ENCODE measurements around the gene PRDM15. TPM values are rescaled to one million over a fixed set of nuclear protein-coding genes. Genes with fewer than 3 reads are reported as not detected.

PRDM15 gene
- total RNA-seq, 2 donors from 2014 or later, result 12.1 to 14.6 TPM

- no peaks in the 10 kb centered on the region for H3K4me1 Mint-ChIP-seq (ENCODE audit: low read depth)
- DNase-seq, result no peak
- no peak overlapping the region for H3K4me3 Mint-ChIP-seq
- ATAC-seq (replicated peaks in 1 of 2), result no peak
- H3K36me3 Mint-ChIP-seq (ENCODE audit: insufficient read depth in 2 of 2), result peaks cover 1 to 2% of the 10 kb centered on the region in 2 donors
- H3K9me3 Mint-ChIP-seq, result no peaks in the 10 kb centered on the region
- H3K27me3 Mint-ChIP-seq (ENCODE audit: low read depth), result no peaks in the 10 kb centered on the region
- no peak overlapping the region for H3K27ac Mint-ChIP-seq
These were observed 30.1 kb downstream of the PRDM15 start for GRCh38 chr21:41848958-41849580.

- H3K4me1 Mint-ChIP-seq (ENCODE audit: low read depth), result no peaks in the 10 kb centered on the region
- H3K27ac Mint-ChIP-seq, result no peak overlapping the region
- H3K4me3 Mint-ChIP-seq, result no peak overlapping the region
- no peaks in the 10 kb centered on the region for H3K9me3 Mint-ChIP-seq
- H3K27me3 Mint-ChIP-seq (ENCODE audit: low read depth), result no peaks in the 10 kb centered on the region
- ATAC-seq (replicated peaks in 1 of 2) (no peak), DNase-seq (no peak)
- H3K36me3 Mint-ChIP-seq (ENCODE audit: insufficient read depth in 2 of 2), result peaks cover 1 to 2% of the 10 kb centered on the region in 2 donors
These were observed 30.6 kb downstream of the PRDM15 start for GRCh38 chr21:41848533-41848932.

GRCh38 chr21:41847066-41847804, 31.9 kb downstream of the PRDM15 start:
- ATAC-seq (replicated peaks in 1 of 2) (no peak), DNase-seq (no peak)
- H3K4me1 Mint-ChIP-seq (ENCODE audit: low read depth), result no peaks in the 10 kb centered on the region
- peaks cover 1 to 9% of the 10 kb centered on the region in 2 donors for H3K36me3 Mint-ChIP-seq (ENCODE audit: insufficient read depth in 2 of 2)
- no peak overlapping the region for H3K4me3 Mint-ChIP-seq
- H3K9me3 Mint-ChIP-seq, result no peaks in the 10 kb centered on the region
- H3K27ac Mint-ChIP-seq, result no peak overlapping the region
- H3K27me3 Mint-ChIP-seq (ENCODE audit: low read depth), result no peaks in the 10 kb centered on the region

GRCh38 chr21:41846536-41846935, 32.6 kb downstream of the PRDM15 start:
- no peaks in the 10 kb centered on the region for H3K27me3 Mint-ChIP-seq (ENCODE audit: low read depth)
- H3K27ac Mint-ChIP-seq, result no peak overlapping the region
- DNase-seq (no peak), ATAC-seq (replicated peaks in 1 of 2) (no peak)
- H3K9me3 Mint-ChIP-seq, result peaks cover 0 to 1% of the 10 kb centered on the region in 2 donors
- H3K36me3 Mint-ChIP-seq (ENCODE audit: insufficient read depth in 2 of 2), result peaks cover 1 to 9% of the 10 kb centered on the region in 2 donors
- H3K4me1 Mint-ChIP-seq (ENCODE audit: low read depth), result no peaks in the 10 kb centered on the region
- H3K4me3 Mint-ChIP-seq, result no peak overlapping the region

GRCh38 chr21:41846033-41846317, 33.2 kb downstream of the PRDM15 start:
- Mint-ChIP-seq H3K9me3 (peaks cover 0 to 4% of the 10 kb centered on the region in 2 donors), H3K4me3 (no peak overlapping the region), H3K4me1 (ENCODE audit: low read depth) (no peaks in the 10 kb centered on the region), H3K36me3 (ENCODE audit: insufficient read depth in 2 of 2) (peaks cover 4 to 13% of the 10 kb centered on the region in 2 donors), H3K27me3 (ENCODE audit: low read depth) (no peaks in the 10 kb centered on the region), H3K27ac (no peak overlapping the region)
- DNase-seq (no peak), ATAC-seq (replicated peaks in 1 of 2) (no peak)

- H3K9me3 Mint-ChIP-seq, result peaks cover 2 to 7% of the 10 kb centered on the region in 2 donors
- DNase-seq, result no peak
- no peak overlapping the region for H3K4me3 Mint-ChIP-seq
- no peaks in the 10 kb centered on the region for H3K27me3 Mint-ChIP-seq (ENCODE audit: low read depth)
- H3K4me1 Mint-ChIP-seq (ENCODE audit: low read depth), result no peaks in the 10 kb centered on the region
- no peak overlapping the region for H3K27ac Mint-ChIP-seq
- ATAC-seq (replicated peaks in 1 of 2), result no peak
- peaks cover 6 to 14% of the 10 kb centered on the region in 2 donors for H3K36me3 Mint-ChIP-seq (ENCODE audit: insufficient read depth in 2 of 2)
These were observed 33.7 kb downstream of the PRDM15 start for GRCh38 chr21:41845310-41846032.

- H3K36me3 Mint-ChIP-seq (ENCODE audit: insufficient read depth in 2 of 2), result peaks cover 7 to 14% of the 10 kb centered on the region in 2 donors
- H3K9me3 Mint-ChIP-seq, result peaks cover 2 to 7% of the 10 kb centered on the region in 2 donors
- H3K27me3 Mint-ChIP-seq (ENCODE audit: low read depth), result no peaks in the 10 kb centered on the region
- no peaks in the 10 kb centered on the region for H3K4me1 Mint-ChIP-seq (ENCODE audit: low read depth)
- H3K27ac Mint-ChIP-seq, result no peak overlapping the region
- no peak for ATAC-seq (replicated peaks in 1 of 2)
- no peak for DNase-seq
- no peak overlapping the region for H3K4me3 Mint-ChIP-seq
These were observed 35.6 kb downstream of the PRDM15 start for GRCh38 chr21:41843584-41843983.

- Mint-ChIP-seq H3K27me3 (ENCODE audit: low read depth) (no peaks in the 10 kb centered on the region), H3K36me3 (ENCODE audit: insufficient read depth in 2 of 2) (peaks cover 7 to 16% of the 10 kb centered on the region in 2 donors), H3K27ac (no peak overlapping the region), H3K9me3 (peaks cover 2 to 7% of the 10 kb centered on the region in 2 donors), H3K4me3 (no peak overlapping the region), H3K4me1 (ENCODE audit: low read depth) (no peaks in the 10 kb centered on the region)
- no peak for DNase-seq
- no peak for ATAC-seq (replicated peaks in 1 of 2)
These were observed 38.3 kb downstream of the PRDM15 start for GRCh38 chr21:41840880-41841279.

GRCh38 chr21:41839387-41840000, 39.6 kb downstream of the PRDM15 start:
- no peak overlapping the region for H3K27ac Mint-ChIP-seq
- peaks cover 7 to 17% of the 10 kb centered on the region in 2 donors for H3K36me3 Mint-ChIP-seq (ENCODE audit: insufficient read depth in 2 of 2)

GRCh38 chr21:41837756-41838297, 41.3 kb downstream of the PRDM15 start:
- H3K4me3 Mint-ChIP-seq, result no peak overlapping the region
- no peak for ATAC-seq (replicated peaks in 1 of 2)
- peaks cover 2 to 7% of the 10 kb centered on the region in 2 donors for H3K9me3 Mint-ChIP-seq
- H3K36me3 Mint-ChIP-seq (ENCODE audit: insufficient read depth in 2 of 2), result peaks cover 7 to 10% of the 10 kb centered on the region in 2 donors
- no peak overlapping the region for H3K27ac Mint-ChIP-seq
- no peak for DNase-seq
- H3K4me1 Mint-ChIP-seq (ENCODE audit: low read depth), result no peaks in the 10 kb centered on the region
- no peaks in the 10 kb centered on the region for H3K27me3 Mint-ChIP-seq (ENCODE audit: low read depth)

More at GRCh38 chr21:41839387-41840000, 39.6 kb downstream of the PRDM15 start:
- ATAC-seq (replicated peaks in 1 of 2) (no peak), DNase-seq (no peak)
- H3K27me3 Mint-ChIP-seq (ENCODE audit: low read depth), result no peaks in the 10 kb centered on the region
- H3K4me3 Mint-ChIP-seq, result no peak overlapping the region
- H3K9me3 Mint-ChIP-seq, result peaks cover 2 to 7% of the 10 kb centered on the region in 2 donors
- H3K4me1 Mint-ChIP-seq (ENCODE audit: low read depth), result no peaks in the 10 kb centered on the region

GRCh38 chr21:41836166-41837015, 42.8 kb downstream of the PRDM15 start:
- Mint-ChIP-seq H3K27ac (peak overlapping the region; percentile 5), H3K36me3 (ENCODE audit: insufficient read depth in 2 of 2) (peaks cover 7 to 10% of the 10 kb centered on the region in 2 donors), H3K27me3 (ENCODE audit: low read depth) (no peaks in the 10 kb centered on the region), H3K4me1 (ENCODE audit: low read depth) (no peaks in the 10 kb centered on the region), H3K9me3 (peaks cover 2 to 5% of the 10 kb centered on the region in 2 donors), H3K4me3 (no peak overlapping the region)
- DNase-seq (no peak), ATAC-seq (replicated peaks in 1 of 2) (no peak)

- H3K4me1 Mint-ChIP-seq (ENCODE audit: low read depth), result no peaks in the 10 kb centered on the region
- H3K36me3 Mint-ChIP-seq (ENCODE audit: insufficient read depth in 2 of 2), result peaks cover 3% of the 10 kb centered on the region in 2 donors
- H3K9me3 Mint-ChIP-seq, result peaks cover under 1% of the 10 kb centered on the region in 2 donors
- ATAC-seq (replicated peaks in 1 of 2) (no peak), DNase-seq (no peak)
- H3K27ac Mint-ChIP-seq, result no peak overlapping the region
- no peak overlapping the region for H3K4me3 Mint-ChIP-seq
- H3K27me3 Mint-ChIP-seq (ENCODE audit: low read depth), result no peaks in the 10 kb centered on the region
These were observed 43.4 kb downstream of the PRDM15 start for GRCh38 chr21:41835711-41836154.
